ENCODE data around the gene LURAP1L.

LURAP1L gene

GRCh38 chr9:12813960-12814876 lies 39.4 kb downstream of the LURAP1L start:
- H3K27me3 ChIP-seq (ENCODE audit: low read depth, low read length) = no peaks in the 10 kb centered on the region
- peak overlapping the region; percentile 34 for H3K4me2 ChIP-seq (ENCODE audit: low read length)
- no peaks in the 10 kb centered on the region for H3K9me3 ChIP-seq (ENCODE audit: insufficient read depth, low read length)
- TF ChIP-seq EZH2phosphoT487 (IDR thresholded peaks at IDR 0.05; ENCODE audit: low read depth) (no peak), CTCF (IDR thresholded peaks at IDR 0.05; ENCODE audit: low read depth, low read length) (no peak)
- H2AFZ ChIP-seq (ENCODE audit: low read depth, low read length) = peak overlapping the region; percentile 85
- no peaks in the 10 kb centered on the region for H4K20me1 ChIP-seq (ENCODE audit: insufficient read depth, low read length)
- H3K36me3 ChIP-seq (replicated peaks; ENCODE audit: low read depth, low read length) = no peaks in the 10 kb centered on the region
- H3K27ac ChIP-seq (ENCODE audit: low read length) = no peak overlapping the region
- H3K79me2 ChIP-seq (ENCODE audit: low read length) = no peaks in the 10 kb centered on the region
- no peak overlapping the region for H3K4me3 ChIP-seq (ENCODE audit: low read length)
- H3K4me1 ChIP-seq (ENCODE audit: low read length) = peaks cover 10% of the 10 kb centered on the region
- H3K9ac ChIP-seq (ENCODE audit: low read length) = no peak overlapping the region

- Histone ChIP-seq H3K4me1 (ENCODE audit: low read length) (peaks cover 10% of the 10 kb centered on the region), H2AFZ (ENCODE audit: low read depth, low read length) (peak overlapping the region; percentile 85), H3K27ac (ENCODE audit: low read length) (no peak overlapping the region), H3K9ac (ENCODE audit: low read length) (no peak overlapping the region), H3K4me3 (ENCODE audit: low read length) (no peak overlapping the region), H3K27me3 (ENCODE audit: low read depth, low read length) (no peaks in the 10 kb centered on the region), H3K36me3 (replicated peaks; ENCODE audit: low read depth, low read length) (no peaks in the 10 kb centered on the region), H3K4me2 (ENCODE audit: low read length) (peak overlapping the region; percentile 34), H3K79me2 (ENCODE audit: low read length) (no peaks in the 10 kb centered on the region), H4K20me1 (ENCODE audit: insufficient read depth, low read length) (no peaks in the 10 kb centered on the region), H3K9me3 (ENCODE audit: insufficient read depth, low read length) (no peaks in the 10 kb centered on the region)
- TF ChIP-seq EZH2phosphoT487 (IDR thresholded peaks at IDR 0.05; ENCODE audit: low read depth) = no peak
Measured at GRCh38 chr9:12814877-12815237, 40.0 kb downstream of the LURAP1L start.

- H3K27ac ChIP-seq (ENCODE audit: low read length) = no peak overlapping the region
- H3K9me3 ChIP-seq (ENCODE audit: insufficient read depth, low read length) = no peaks in the 10 kb centered on the region
- H3K4me1 ChIP-seq (ENCODE audit: low read length) = peaks cover 10% of the 10 kb centered on the region
- TF ChIP-seq EZH2phosphoT487 (IDR thresholded peaks at IDR 0.05; ENCODE audit: low read depth) (no peak), CTCF (IDR thresholded peaks at IDR 0.05; ENCODE audit: low read depth, low read length) (no peak)
- H3K79me2 ChIP-seq (ENCODE audit: low read length) = no peaks in the 10 kb centered on the region
- H3K4me2 ChIP-seq (ENCODE audit: low read length) = no peak overlapping the region
- H4K20me1 ChIP-seq (ENCODE audit: insufficient read depth, low read length) = no peaks in the 10 kb centered on the region
- H3K4me3 ChIP-seq (ENCODE audit: low read length) = no peak overlapping the region
- H3K36me3 ChIP-seq (replicated peaks; ENCODE audit: low read depth, low read length) = no peaks in the 10 kb centered on the region
- H3K9ac ChIP-seq (ENCODE audit: low read length) = no peak overlapping the region
- no peak overlapping the region for H2AFZ ChIP-seq (ENCODE audit: low read depth, low read length)
- no peaks in the 10 kb centered on the region for H3K27me3 ChIP-seq (ENCODE audit: low read depth, low read length)
Measured at GRCh38 chr9:12815888-12816287, 41.1 kb downstream of the LURAP1L start.

GRCh38 chr9:12816656-12817101 lies 41.9 kb downstream of the LURAP1L start:
- H3K4me2 ChIP-seq (ENCODE audit: low read length) = no peak overlapping the region
- TF ChIP-seq EZH2phosphoT487 (IDR thresholded peaks at IDR 0.05; ENCODE audit: low read depth) = no peak
- TF ChIP-seq CTCF (IDR thresholded peaks at IDR 0.05; ENCODE audit: low read depth, low read length) = no peak

More at GRCh38 chr9:12816656-12817101, 41.9 kb downstream of the LURAP1L start:
- Histone ChIP-seq H3K9me3 (ENCODE audit: insufficient read depth, low read length) (no peaks in the 10 kb centered on the region), H3K27me3 (ENCODE audit: low read depth, low read length) (no peaks in the 10 kb centered on the region), H3K9ac (ENCODE audit: low read length) (no peak overlapping the region), H3K79me2 (ENCODE audit: low read length) (no peaks in the 10 kb centered on the region), H3K4me3 (ENCODE audit: low read length) (no peak overlapping the region), H3K36me3 (replicated peaks; ENCODE audit: low read depth, low read length) (no peaks in the 10 kb centered on the region), H4K20me1 (ENCODE audit: insufficient read depth, low read length) (no peaks in the 10 kb centered on the region), H3K4me1 (ENCODE audit: low read length) (peaks cover 10% of the 10 kb centered on the region), H3K27ac (ENCODE audit: low read length) (no peak overlapping the region), H2AFZ (ENCODE audit: low read depth, low read length) (no peak overlapping the region)

Data from OCI-LY3 (cell line).